Hematopoietic multipotent progenitor cell treated with erythropoietin and hydrocortisone succinate and interleukin-3 and kit ligand, for 17 days (in vitro differentiated cells): ENCODE measurements around the gene KAT8.

Experiments
- DNase-seq: peaks from one replicate; pipeline ENCODE4 v3.0.0-alpha.2; 2015; ENCODE audit warnings: low spot score

Gene KAT8

GRCh38 chr16:31108035-31108793 lies 9.2 kb upstream of the KAT8 start, which contains the start of gene BCKDK:
Gene BCKDK (plus strand): TSS chr16:31108386. CDS start chr16:31109224, 838 bp downstream.
- DNase-seq = peak; percentile 65

- no peak for DNase-seq
Measured at GRCh38 chr16:31108794-31109558, 8.5 kb upstream of the KAT8 start.

GRCh38 chr16:31109622-31110021 lies 7.8 kb upstream of the KAT8 start:
- no peak for DNase-seq

GRCh38 chr16:31110106-31111034 lies 7.1 kb upstream of the KAT8 start:
- DNase-seq = no peak

GRCh38 chr16:31111881-31112466 lies 5.5 kb upstream of the KAT8 start:
- DNase-seq = no peak

GRCh38 chr16:31112711-31113110 lies 4.8 kb upstream of the KAT8 start:
- DNase-seq = no peak

GRCh38 chr16:31113121-31114120 lies 4.0 kb upstream of the KAT8 start:
- DNase-seq = no peak

GRCh38 chr16:31114468-31114867 lies 3.0 kb upstream of the KAT8 start:
- no peak for DNase-seq

GRCh38 chr16:31118223-31119155 lies 1.0 kb downstream of the KAT8 start:
- DNase-seq = no peak

- DNase-seq = no peak
Measured at GRCh38 chr16:31120129-31120528, 2.7 kb downstream of the KAT8 start.

GRCh38 chr16:31125844-31126243 lies 8.4 kb downstream of the KAT8 start:
- no peak for DNase-seq

GRCh38 chr16:31127182-31127581 lies 9.7 kb downstream of the KAT8 start:
- no peak for DNase-seq

GRCh38 chr16:31128711-31129567 lies 11.5 kb downstream of the KAT8 start:
- DNase-seq = peak; percentile 39

GRCh38 chr16:31129568-31130335 lies 12.3 kb downstream of the KAT8 start:
- DNase-seq = no peak

GRCh38 chr16:31130336-31130891 lies 12.9 kb downstream of the KAT8 start:
- DNase-seq = no peak

- DNase-seq = no peak
Measured at GRCh38 chr16:31130899-31131298, 13.4 kb downstream of the KAT8 start.

GRCh38 chr16:31131416-31131815 lies 14.0 kb downstream of the KAT8 start:
- no peak for DNase-seq
